GM12878 (cell line): ENCODE measurements around the gene FGB. TPM values are rescaled to one million over a fixed set of nuclear protein-coding genes. Genes with fewer than 3 reads are reported as not detected.

ENCODE experiments used
- ATAC-seq: fragments of 200-7000 bp; cut with Tn5 transposase; 3 replicates; pipeline ENCODE4 v1.9.1; 2020; ENCODE audit warnings: mild to moderate bottlenecking, moderate library complexity
- BruUV-seq: library from RNA; stranded (reverse); fragments of 400-500 nt; replicated peaks from 2 replicates; lab custom pipeline; 2021; lab: Mats Ljungman, UMichigan
- CTCF ChIA-PET: fragments of 300-600 bp; sonication (Branson Sonifier 250); formaldehyde crosslinking; extraction: SDS; loops from one replicate; lab custom pipeline; 2021; ENCODE audit warnings: inconsistent platforms; lab: Yijun Ruan, JAX
- POLR2A ChIA-PET: fragments of 350-600 bp; formaldehyde crosslinking; extraction: SDS; loops from one replicate; lab custom pipeline; 2021; ENCODE audit warnings: inconsistent platforms; lab: Charles Lee
- RAD21 ChIA-PET: fragments of 300-600 bp; sonication (Branson Sonifier 250); formaldehyde crosslinking; loops from one replicate; lab custom pipeline; 2023; ENCODE audit warnings: antibody characterized with exemption; ENCODE audit not compliant: unreplicated experiment; lab: Charles Lee
- SMC1A ChIA-PET: fragments of 300-600 bp; sonication (Branson Sonifier 250); formaldehyde crosslinking; loops from one replicate; lab custom pipeline; 2023; ENCODE audit not compliant: unreplicated experiment, uncharacterized antibody; lab: Charles Lee
- DNase-seq: peaks from one replicate; pipeline ENCODE4 v3.0.0-alpha.2; 2011; ENCODE audit warnings: low read depth, low spot score
- FAIRE-seq: peaks from 3 replicates; lab custom pipeline; 2011; peaks lifted over from hg19 to GRCh38; lab: Jason Lieb, UNC
- H2AFZ ChIP-seq: 2 replicates; pipeline ENCODE4 v1.6.0; 2011; ENCODE audit warnings: low read depth, low read length, control low read depth; ENCODE audit not compliant: control insufficient read depth
- H3K27ac ChIP-seq: 2 replicates; pipeline ENCODE4 v1.5.1; 2011; ENCODE audit warnings: control low read depth; ENCODE audit not compliant: control insufficient read depth, insufficient read depth
- H3K27me3 ChIP-seq, 2 experiments: replicated peaks in 1 of 2; 2 replicates each; pipeline versions ENCODE4 v1.6.0 to v1.6.1; 2011; ENCODE audit warnings: low read length in 1 of 2; ENCODE audit not compliant: control insufficient read depth in 2 of 2, insufficient read depth in 2 of 2
- H3K36me3 ChIP-seq, 2 experiments: 2 replicates each; pipeline ENCODE4 v1.5.1; 2011; ENCODE audit warnings: low read length in 1 of 2; ENCODE audit not compliant: control insufficient read depth in 2 of 2, insufficient read depth in 2 of 2
- H3K4me1 ChIP-seq: 2 replicates; pipeline ENCODE4 v1.6.1; 2011; ENCODE audit warnings: mild to moderate bottlenecking, low read length, moderate library complexity, mixed read lengths; ENCODE audit not compliant: control insufficient read depth, insufficient read depth
- H3K4me2 ChIP-seq: 2 replicates; pipeline ENCODE4 v1.6.0; 2011; ENCODE audit warnings: control low read depth; ENCODE audit not compliant: control insufficient read depth, insufficient read depth
- H3K4me3 ChIP-seq: fragments of 200-600 bp; sonication (generic); 2 replicates; pipeline ENCODE4 v1.5.1; 2016
- H3K79me2 ChIP-seq: 2 replicates; pipeline ENCODE4 v1.6.0; 2011; ENCODE audit warnings: low read length; ENCODE audit not compliant: control insufficient read depth, insufficient read depth
- H3K9ac ChIP-seq: 2 replicates; pipeline ENCODE4 v1.8.0; 2011; ENCODE audit warnings: low read length, control low read depth, mixed read lengths; ENCODE audit not compliant: control insufficient read depth, insufficient read depth
- H3K9me3 ChIP-seq: replicated peaks from 3 replicates; pipeline ENCODE4 v1.5.1; 2011; ENCODE audit warnings: mild to moderate bottlenecking, low read length; ENCODE audit not compliant: control insufficient read depth, insufficient read depth
- H4K20me1 ChIP-seq: 2 replicates; pipeline ENCODE4 v1.6.0; 2011; ENCODE audit not compliant: control insufficient read depth, insufficient read depth
- CBX3 ChIP-seq: fragments of 200-600 bp; sonication (generic); IDR thresholded peaks from 2 replicates; pipeline ENCODE4 v1.6.1; 2016; ENCODE audit warnings: low read depth, borderline replicate concordance
- EP300 ChIP-seq, 2 experiments: fragments of 150-350 bp in 1 of 2; IDR thresholded peaks; 2 replicates each; pipeline ENCODE4 v1.6.1; 2011 to 2012; ENCODE audit warnings: low read depth in 2 of 2, low read length in 2 of 2, borderline replicate concordance in 1 of 2, improper control_type of control experiment in 1 of 2, inconsistent platforms in 1 of 2; ENCODE audit not compliant: control insufficient read depth in 1 of 2
- GATAD2B ChIP-seq: fragments of 450-650 bp; conservative IDR thresholded peaks from 2 replicates; pipeline ENCODE4 v1.6.1; 2017; ENCODE audit warnings: low read depth, mild to moderate bottlenecking, moderate library complexity
- PKNOX1 ChIP-seq: fragments of 450-650 bp; IDR thresholded peaks from 2 replicates; pipeline ENCODE4 v1.6.1; 2016; ENCODE audit warnings: mild to moderate bottlenecking
- PRDM15 ChIP-seq: fragments of 450-650 bp; formaldehyde crosslinking; IDR thresholded peaks from 2 replicates; pipeline ENCODE4 v1.4.0; 2020; ENCODE audit warnings: mild to moderate bottlenecking, moderate library complexity
- SPI1 ChIP-seq: IDR thresholded peaks from 2 replicates; pipeline ENCODE4 v1.6.1; 2011; ENCODE audit warnings: low read depth, mild to moderate bottlenecking, low read length, moderate library complexity, borderline replicate concordance; ENCODE audit not compliant: insufficient read depth
- WGBS: methylation state at CpG from one replicate; pipeline ENCODE4 v1.1.6; 2016; ENCODE audit warnings: low lambda C conversion rate; ENCODE audit not compliant: insufficient replicate concordance, insufficient coverage; ENCODE audit errors: missing lambda C conversion rate; 5-methylcytosine and 5-hydroxymethylcytosine counted together
- in situ Hi-C: fragments of 300-500 bp; cut with MboI; formaldehyde crosslinking; loops from 9 replicates; pipeline ENCODE4 v1.14.3; 2018; ENCODE audit warnings: mixed read lengths
- intact Hi-C: fragments of 100-400 bp; cut with micrococcal nuclease; formaldehyde crosslinking; loops from one replicate; pipeline ENCODE4 v1.14.2; 2022; ENCODE audit not compliant: unreplicated experiment
- polyA plus RNA-seq, 11 experiments: library from polyadenylated mRNA; depleted of rRNA in 4 of 11; unstranded in 6 of 11; stranded (reverse) in 5 of 11; fragments of >200 nt; fragmentation: Nextera tagmentation in 4 of 11; fragmentation: Illumina TruSeq in 1 of 11; extraction: Ambion mirVana in 4 of 11; extraction: Trizol in 1 of 11; gene quantifications; 1 replicate in 1 of 11; 2 replicates in 10 of 11; pipeline versions ENCODE4 v1.2.1 to v1.2.3, GENCODE V29; 2011 to 2016; ENCODE audit warnings: inconsistent platforms in 2 of 11, missing spikeins in 2 of 11, low read depth in 1 of 11
- total RNA-seq, 4 experiments: library from RNA; depleted of rRNA in 3 of 4; stranded (reverse); fragments of >200 nt in 3 of 4; fragmentation: Illumina TruSeq in 1 of 4; extraction: Trizol in 1 of 4; gene quantifications; 2 replicates each; pipeline versions ENCODE4 v1.2.1 to v1.2.3, GENCODE V29; 2013 to 2021

Gene FGB
- total and polyA plus RNA-seq, 10 of the 15 experiments (the other 5 are each of a cell fraction or from before 2014, with no cell fraction given) = 0.04 to 2.7 TPM; not detected in 8

GRCh38 chr4:154604696-154605200 is 41.9 kb downstream of the FGB start:
- Histone ChIP-seq H3K4me1 (no peaks in the 10 kb centered on the region), H4K20me1 (no peaks in the 10 kb centered on the region), H3K27ac (no peak overlapping the region)
- TF ChIP-seq PRDM15 (CRISPR knock-in tag) (no peak), PKNOX1 (no peak), EP300 (IDR thresholded peaks at IDR 0.05; ENCODE audit: borderline replicate concordance in 1 of 2, control insufficient read depth in 1 of 2, low read depth in 2 of 2, low read length in 2 of 2) (no peak), GATAD2B (no peak), CBX3 (no peak), SPI1 (no peak)
- TF ChIP-seq, all 136 proteins: peak for 0
- SMC1A ChIA-PET = no interaction called here
- POLR2A ChIA-PET = no interaction called here
- Histone ChIP-seq H3K9me3 (no peaks in the 10 kb centered on the region), H3K36me3 (no peaks in the 10 kb centered on the region), H3K79me2 (no peaks in the 10 kb centered on the region), H2AFZ (no peak overlapping the region), H3K4me3 (no peak overlapping the region), H3K9ac (no peak overlapping the region), H3K27me3 (no peaks in the 10 kb centered on the region), H3K4me2 (no peak overlapping the region)
- ATAC-seq (no peak), DNase-seq (no peak), FAIRE-seq (no peak)
- RAD21 ChIA-PET = no interaction called here
- CTCF ChIA-PET = interaction anchor here (1.7 to 2.7 kb wide), 2 partner anchors 14 to 46 kb away, joined by 10 read pairs; no protein-coding TSS in a partner anchor
- BruUV-seq = no TSS peak
- in situ Hi-C loops (no loop called here), intact Hi-C loops (no loop called here)
- WGBS = 36% methylated on average over 4 of the region's 4 CpGs
